NCI-H82 (cell line): ENCODE measurements around the gene N4BP2.

Source experiments
- DNase-seq: peaks from one replicate; lab custom pipeline; 2025; lab: John Stamatoyannopoulos, UW

N4BP2 gene

GRCh38 chr4:40192114-40193015 is 135.7 kb downstream of the N4BP2 start:
- no peak for DNase-seq

- DNase-seq: no peak
Observed at GRCh38 chr4:40193016-40193571, 136.4 kb downstream of the N4BP2 start.

DNA sequence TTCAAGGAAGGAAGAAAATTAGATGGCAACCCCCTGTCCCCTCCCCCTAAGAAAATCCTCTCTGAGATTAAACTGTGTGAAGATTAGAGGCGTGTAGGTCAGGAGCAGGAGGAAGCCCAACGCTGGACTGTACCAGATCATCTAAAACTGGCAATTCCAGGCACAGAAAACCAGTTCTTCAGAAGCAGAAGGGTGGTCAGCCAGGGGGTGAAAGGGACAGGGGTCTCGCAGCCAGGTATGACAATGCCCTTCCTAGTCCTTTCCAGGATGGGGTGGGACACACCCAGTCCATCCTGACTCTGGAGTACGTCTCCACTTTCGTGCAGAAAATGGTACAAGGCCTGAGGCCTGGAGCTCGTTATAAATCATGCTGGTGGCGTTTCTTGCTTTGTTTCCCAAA is 136.9 kb downstream of the N4BP2 start:
- DNase-seq: no peak

DNA sequence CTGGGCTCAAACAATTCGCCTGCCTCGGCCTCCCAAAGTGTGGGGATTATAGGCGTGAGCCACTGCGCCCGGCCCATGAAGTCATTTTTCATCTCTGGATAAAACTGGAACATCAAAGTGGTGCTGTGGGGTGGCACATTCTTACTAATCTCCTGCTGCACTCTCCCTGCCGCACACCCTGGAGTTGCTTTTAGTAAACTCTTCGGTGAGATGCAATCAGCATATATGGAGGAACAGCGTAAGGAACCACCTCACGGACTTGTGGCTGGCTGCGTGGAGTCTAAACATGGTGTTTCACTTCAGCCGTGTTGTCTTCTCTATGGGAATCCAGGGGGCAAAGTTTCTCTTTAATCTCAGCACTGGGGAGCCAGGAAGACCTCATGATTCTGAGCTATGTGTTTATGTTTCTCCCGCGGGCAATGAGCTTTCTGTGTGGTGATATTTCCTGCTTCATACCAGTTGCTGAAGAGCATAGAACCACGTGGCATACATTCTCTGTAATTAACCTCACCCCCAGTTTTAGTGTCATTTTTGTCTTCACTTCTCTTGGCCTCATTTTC is 138.0 kb downstream of the N4BP2 start:
- DNase-seq: no peak

- no peak for DNase-seq
Observed at GRCh38 chr4:40195182-40196177, 138.8 kb downstream of the N4BP2 start.

DNA sequence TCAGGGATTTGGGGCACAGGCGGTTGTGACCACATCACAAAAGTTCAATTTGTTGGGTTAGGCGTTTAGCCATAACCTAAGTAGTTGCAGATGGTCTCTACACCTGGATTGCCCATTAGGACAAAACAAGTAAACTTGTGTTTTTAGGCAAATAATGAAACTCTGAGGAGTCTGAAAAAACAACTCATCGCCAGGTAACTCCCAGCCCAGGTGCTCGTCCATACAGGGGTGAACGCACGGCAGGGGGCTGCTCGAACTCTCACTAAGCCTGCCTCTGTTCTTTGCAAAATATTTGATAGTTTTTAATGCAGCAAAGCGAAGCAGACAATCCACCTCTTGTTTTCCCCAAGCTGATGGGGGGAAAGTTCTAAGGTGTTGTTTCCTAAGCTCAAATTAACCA is 139.6 kb downstream of the N4BP2 start:
- DNase-seq: no peak

- DNase-seq: peak; percentile 4
Observed at GRCh38 chr4:40196724-40197281, 140.2 kb downstream of the N4BP2 start, which contains the start of gene RHOH. RHOH (plus strand) TSS chr4:40197031; CDS start chr4:40243387, 46,356 bp downstream.

DNA sequence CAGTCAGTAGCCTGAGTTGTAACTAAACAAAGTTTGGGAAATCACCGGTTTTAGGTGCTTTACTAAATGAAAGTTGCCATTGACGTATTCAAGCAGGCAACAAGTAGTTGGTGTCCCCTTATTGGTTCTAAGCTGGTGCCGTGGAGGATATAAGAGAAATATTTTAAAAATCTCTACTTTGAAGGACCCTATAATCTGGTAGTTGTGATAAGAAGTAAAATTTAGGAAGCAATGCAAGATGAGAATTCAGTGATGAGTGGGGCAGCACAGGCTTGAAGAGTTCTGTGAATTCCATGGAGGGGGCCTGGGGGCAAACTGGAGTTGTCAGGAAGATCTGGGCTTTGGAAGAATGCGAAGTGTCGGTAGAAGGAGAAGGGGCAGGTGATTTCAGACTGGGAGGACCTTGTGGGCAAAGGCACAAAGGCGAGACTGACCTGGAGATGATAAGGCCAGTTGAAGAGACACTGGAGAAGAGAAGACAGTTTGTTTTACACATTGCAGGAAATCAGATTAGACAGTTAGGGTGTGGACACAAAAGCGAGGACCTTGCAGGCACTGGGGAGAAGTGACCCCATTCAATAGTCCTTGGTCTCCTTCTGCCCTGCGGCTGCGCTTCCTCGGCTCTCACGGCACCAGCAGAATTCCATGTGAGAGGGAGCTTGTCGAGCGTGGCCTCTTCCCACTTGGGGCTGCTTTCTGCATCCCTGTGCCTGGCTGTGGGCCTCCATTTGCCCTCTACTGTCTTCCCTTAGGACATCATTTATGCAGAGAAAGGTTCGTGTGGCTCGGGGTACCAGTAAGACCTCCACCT is 141.4 kb downstream of the N4BP2 start:
- no peak for DNase-seq

- DNase-seq: peak; percentile 49
Observed at GRCh38 chr4:40199179-40199670, 142.6 kb downstream of the N4BP2 start.

DNA sequence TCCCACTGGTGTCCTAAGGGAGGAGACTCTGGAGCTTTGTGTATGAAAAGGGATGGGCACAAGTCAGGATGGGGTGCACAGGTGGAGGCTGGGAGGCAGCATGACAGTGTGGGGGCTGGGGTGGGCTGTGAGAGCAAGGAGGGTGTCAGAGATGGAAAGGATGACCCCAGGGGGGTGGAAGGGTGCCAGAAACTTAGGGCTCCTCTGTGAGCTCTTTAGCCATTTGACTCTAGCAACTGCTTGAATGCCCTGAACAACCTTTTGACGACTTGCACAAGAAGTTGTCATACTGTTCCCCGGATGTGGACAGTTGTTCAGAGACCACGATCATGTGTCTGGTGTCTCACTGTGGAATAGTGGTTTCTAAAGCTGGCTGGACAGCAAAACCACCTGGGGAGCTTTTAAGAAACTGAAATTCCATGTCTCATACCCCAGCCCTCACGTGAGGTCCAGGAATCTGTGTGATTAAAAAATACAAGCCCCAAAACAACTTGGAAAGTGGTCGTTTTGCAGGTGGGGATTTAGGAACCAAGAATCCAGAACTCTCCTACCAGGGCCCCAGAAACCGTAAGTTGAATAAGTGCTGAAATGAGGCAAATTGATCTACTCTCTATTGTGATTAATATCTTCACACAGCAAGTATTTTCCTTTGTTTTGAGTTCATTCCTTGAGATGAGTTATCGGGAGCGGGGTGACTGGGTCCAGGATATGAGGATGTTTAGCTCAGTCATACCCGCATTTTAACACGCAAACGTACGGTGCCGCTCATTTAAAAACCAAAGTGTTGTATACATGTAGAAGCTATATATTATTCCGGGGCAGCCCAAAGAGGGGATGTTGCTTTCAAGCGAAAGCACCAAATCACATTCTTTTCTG is 143.6 kb downstream of the N4BP2 start:
- no peak for DNase-seq

GRCh38 chr4:40200875-40201801 is 144.5 kb downstream of the N4BP2 start:
- no peak for DNase-seq

GRCh38 chr4:40201898-40202297 is 145.2 kb downstream of the N4BP2 start:
- no peak for DNase-seq

GRCh38 chr4:40202474-40202873 is 145.8 kb downstream of the N4BP2 start:
- no peak for DNase-seq

DNA sequence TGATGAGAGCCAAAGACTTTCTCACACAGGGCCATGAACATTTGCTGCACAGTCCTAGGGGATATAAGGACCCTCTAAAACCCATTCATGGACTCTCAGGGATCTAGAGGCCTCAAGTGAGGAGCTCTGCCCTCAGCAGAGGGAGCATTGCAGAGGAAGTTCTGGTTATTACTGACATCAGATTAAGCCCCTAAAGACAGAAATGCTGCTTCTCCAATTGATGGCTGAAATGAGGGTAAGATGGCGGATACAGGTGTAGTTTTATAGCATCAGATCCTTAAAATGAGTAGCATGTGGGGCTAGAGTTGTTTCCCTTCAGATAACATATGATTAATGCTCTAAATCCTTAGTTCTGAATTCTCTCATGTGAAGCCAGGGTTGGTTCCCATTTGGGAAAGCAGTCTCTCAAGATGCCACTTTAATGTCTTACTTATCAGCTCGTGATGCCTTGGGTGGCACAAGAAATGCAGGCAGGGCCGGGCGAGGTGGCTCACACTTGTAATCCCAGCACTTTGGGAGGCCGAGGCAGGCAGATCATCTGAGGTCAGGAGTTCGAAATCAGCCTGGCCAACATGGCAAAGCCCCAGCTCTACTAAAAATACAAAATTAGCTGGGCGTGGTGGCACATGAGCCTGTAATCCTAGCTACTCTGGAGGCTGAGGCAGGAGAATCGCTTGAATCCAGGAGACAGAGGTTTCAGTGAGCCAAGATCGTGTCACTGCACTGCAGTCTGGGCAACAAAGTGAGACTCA is 148.0 kb downstream of the N4BP2 start:
- DNase-seq: no peak

DNA sequence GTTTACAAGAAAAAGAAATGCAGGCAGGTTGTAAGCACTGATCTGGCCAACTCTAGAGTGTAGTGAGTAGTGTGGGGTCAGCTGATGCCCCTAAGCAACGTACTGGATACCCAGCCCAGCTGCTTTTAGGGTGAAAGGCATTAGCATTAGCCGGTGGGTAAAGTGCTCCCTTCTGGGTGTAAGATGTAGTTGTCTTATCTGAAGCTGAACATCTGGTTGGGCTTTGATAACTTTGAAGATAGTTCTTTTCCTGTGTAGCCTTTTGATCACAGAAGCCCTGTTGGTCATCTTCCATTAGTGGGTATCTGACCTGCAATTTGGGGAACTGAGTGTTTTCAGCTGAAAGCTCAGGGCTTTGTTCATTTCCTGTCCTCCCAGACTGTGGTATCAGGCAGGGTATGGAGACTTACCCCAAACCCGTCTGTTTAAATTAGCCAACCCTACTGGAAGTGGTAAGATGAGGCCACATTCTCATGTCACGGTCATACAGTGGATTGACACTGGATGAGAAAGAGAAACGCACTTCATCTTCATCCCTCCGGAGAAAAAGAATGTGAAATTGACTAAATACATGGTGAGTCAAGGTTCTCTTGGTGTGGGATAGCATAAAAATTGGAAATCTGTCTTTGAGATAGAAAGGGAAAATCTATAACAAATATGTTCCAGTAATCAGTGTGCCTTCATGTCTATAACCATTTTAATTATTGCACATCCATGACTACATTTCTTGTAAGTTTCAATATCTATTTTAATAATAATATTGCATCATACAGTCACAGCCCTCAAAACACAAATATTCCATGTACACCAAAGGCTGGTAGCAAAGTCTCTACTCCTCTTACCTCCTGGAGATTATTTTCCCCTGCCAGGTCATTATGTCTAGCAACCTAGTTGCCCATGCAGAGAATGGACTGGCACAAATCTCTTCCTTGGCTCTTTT is 148.9 kb downstream of the N4BP2 start:
- no peak for DNase-seq

- DNase-seq: no peak
Observed at GRCh38 chr4:40206426-40206825, 149.8 kb downstream of the N4BP2 start.
